HG03045 (cell line): Measurements from ENCODE around the gene GPR137B.
A peak's percentile ranks its signal among the peaks of the same experiment; 100 is the strongest.
"Not testable (repeated sequence)": the region's sequence is repeated elsewhere in the genome, so short reads cannot be mapped to it uniquely, and the experiment has no call there.

Experiments
- ATAC-seq: cut with Tn5 transposase; IDR thresholded peaks from one replicate; pipeline ENCODE4 v1.9.1; 2021; ENCODE audit warnings: mild to moderate bottlenecking, moderate library complexity; ENCODE audit not compliant: unreplicated experiment

The GPR137B gene

DNA sequence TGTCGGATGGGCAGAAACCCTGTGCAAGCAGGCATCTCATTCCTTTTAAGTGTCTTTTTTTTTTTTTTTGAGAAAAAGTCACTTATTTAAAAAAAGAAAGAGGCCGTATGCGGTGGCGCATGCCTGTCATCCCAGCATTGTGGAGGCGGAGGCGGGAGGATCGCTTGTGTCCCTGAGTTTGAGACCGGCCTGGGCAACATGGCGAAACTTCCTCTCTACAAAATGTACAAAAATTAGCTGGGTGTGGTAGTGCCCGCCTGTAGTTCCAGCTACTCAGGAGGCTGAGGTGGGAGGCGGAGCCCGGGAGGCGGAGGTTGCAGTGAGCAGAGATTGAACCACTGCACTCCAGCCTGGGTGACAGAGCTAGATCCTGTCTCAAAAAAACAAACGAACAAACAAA, 1.7 kb downstream of the GPR137B start:
- ATAC-seq = no peak

DNA sequence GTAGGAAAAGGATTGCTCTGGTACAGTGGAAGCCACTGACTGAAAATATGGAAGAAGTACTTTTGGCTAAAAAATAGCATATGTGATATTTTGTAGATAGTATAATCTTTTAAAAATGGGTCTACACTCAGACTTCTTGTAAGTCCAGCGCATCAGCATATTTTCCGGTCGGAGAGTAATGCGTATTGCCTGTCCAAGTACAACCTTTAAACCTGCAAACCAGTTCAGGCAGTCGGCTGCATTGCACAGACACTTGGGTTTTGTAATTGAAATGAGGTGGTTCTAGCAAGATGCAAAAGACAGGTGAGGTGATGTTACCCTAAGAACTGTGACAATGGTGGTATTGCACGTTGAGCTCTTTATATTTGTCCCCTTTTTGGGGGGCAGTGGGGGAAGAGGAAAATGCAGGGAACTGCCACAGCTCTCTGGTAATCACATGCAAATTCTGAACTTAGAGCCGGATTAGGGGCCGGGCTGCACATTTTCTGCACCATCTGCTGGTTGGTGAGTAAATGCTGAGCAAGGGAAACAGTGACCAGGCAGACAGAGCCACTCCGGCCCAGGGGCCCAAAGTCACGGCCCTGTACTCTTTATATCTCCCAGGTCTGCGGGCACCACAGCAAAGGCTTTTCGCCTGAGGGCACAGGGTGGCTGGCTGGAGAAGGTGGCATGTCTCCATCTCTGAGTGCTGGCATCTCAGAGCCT, 2.3 kb downstream of the GPR137B start:
- ATAC-seq = no peak

DNA sequence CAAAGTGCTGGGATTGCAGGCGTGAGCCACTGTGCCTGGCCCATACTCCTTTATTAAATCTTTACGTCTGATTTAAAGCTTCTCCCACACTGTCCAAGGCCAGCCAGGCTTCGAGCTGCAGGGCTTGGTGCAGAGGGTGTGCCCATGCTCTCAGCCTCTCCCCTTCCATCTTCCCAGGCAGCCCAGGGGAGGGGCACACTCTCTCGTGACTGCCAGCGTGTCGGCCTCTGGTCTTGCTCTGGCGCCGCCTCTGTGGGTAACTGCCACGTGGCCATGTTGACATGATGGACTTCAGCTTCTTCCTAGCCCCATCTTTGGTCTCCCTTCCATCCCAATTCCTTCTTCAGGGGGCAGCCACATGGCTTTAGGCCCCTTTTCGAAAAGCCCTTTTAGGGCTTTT, 4.7 kb downstream of the GPR137B start:
- ATAC-seq = no peak

DNA sequence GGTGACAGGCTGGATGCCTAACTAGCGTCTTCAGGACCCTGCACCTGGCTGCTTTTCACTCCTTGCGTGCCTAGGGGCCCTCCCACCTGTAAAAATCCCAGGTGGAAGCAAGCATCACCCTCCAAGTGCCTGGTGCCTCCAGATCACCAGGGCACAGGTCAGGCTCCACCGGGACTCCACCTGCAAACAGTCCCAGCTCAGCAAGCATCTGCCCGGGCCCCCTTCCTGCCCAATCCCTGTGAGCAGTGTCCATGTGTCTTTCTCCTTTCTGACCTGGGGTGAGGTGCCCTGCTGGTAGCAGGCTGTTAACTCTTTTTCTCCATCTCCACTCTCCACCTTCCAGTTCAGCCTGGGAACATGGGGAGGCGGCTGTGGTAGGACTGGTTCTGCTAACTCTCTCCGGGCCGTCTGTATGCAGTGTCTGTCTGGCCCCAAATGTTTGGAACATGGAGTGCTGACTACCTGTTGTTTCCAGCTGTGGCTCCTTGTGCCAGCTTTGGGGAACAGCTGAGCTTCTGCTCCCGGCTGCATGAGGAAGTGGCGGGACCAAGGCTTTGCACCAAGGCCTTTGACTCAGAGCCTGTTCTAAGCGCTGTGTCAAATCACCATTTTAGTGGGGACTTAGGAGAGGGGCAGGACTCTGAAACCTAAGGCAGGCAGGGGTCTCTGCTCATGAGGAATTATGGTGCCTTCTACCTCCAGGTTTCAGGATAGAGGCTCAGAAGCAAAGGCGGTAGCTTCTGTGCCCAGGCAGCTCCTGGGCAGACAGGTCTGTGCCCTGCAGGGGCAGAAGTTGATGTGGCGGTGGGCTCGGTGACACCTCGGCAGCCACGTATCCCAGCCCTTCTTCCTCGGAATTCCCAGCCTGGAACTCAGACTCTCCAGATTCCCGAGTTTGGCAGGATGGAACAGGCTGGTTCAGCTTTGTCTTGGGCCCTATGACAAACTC, 5.5 kb downstream of the GPR137B start:
- ATAC-seq = no peak

DNA sequence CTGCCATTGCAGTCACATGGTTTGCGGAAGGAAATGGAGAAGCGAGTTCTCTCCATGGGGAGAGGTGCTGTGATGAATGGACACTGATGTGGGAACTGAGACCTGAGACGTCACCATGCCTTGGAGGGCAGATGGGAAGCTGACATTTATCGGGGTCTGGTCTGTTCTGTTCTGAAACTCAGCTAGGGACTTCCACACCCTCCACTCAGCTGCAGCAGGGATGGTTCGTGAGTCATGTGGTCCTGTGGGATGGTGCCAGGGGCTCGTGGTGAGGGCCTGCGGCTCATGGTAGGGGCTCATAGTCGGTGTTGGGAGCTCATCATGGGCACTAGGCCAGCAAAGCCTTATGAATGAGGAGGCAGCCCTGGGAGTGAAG, 6.1 kb downstream of the GPR137B start:
- ATAC-seq = no peak

DNA sequence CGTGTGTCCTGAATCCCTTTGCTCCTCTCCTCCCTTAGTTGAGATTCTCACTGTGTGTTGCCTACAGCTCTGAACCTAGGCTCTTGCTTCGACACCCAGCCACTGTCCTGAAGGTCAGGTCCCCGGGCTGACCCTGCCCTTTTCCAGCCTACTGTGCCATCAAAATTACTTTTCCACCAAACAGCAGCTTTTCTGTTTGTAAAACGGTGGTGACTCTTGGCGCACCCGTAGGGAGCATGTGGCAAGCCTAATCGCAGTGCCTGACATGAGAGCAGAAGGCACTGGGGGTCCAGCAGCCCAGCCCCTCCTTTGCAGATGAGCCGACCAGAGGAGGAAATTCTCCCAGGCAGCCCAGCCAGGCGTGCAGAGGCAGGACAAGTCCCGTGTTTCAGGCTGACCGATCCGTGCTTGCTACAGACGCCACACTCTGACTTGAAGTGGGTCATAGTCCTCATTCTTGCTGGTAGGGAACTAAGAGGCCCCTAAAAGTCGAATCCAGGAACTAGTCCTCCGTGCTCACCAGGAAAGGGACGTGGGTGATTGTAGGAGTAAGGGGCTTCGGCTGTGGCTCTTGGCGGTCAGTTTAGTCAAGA, 6.8 kb downstream of the GPR137B start:
- ATAC-seq = no peak

DNA sequence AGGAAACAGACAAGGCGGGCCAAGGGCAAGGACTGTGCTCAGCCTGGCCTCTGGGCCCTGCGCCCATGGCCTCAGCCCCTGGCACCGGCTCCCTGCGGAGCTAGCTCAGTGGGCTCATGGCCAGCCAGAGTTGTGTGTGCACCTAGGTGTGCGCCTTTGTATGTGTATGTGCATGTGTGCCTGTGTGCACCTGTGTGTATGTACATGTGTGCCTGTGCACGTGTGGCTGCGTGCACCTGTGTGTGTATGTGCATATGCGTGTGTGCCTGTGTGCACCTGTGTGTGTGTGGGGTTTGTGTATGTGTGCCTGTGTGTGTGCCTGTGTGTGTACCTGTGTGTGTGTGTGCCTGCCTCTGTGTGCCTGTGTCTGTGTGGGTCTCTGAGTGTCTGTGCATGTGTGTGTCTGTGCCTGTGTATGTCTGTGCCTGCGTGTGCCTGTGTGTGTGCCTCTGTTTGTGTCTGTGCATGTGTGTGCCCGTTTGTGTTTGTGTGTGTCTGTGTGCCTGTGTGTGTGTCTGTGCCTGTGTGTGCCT, 7.4 kb downstream of the GPR137B start:
- ATAC-seq = no peak

DNA sequence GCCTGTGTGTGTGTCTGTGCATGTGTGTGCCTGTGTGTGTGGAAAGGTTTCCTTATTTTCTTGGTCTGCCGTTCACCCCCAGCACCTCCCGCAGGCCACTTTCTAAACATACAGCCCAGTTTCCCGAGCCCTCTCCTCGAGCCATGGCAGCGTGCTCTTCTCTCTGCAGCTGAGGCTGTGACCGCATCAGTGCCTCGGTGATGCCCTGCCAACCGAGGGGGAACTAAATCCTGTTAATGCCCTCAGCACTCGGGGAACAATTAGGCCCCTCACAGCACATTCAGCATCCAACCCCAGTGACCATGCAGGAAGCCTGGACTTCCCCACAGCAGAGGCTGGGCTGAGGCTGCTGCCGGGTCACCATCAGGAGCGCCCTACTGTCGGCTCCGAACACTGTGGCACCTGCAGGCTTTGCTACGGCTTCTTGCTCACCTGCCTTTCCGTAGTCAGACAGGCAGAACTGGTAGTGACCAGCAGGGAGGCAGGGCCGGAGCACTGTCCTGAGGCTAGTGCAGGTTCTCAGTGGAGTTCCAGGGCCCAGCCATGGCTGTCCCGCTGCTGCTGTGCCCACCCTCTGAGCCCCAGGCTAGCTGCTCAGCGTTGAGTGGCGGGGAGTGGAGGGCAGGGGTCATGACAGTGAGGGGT, 8.1 kb downstream of the GPR137B start:
- no peak for ATAC-seq

DNA sequence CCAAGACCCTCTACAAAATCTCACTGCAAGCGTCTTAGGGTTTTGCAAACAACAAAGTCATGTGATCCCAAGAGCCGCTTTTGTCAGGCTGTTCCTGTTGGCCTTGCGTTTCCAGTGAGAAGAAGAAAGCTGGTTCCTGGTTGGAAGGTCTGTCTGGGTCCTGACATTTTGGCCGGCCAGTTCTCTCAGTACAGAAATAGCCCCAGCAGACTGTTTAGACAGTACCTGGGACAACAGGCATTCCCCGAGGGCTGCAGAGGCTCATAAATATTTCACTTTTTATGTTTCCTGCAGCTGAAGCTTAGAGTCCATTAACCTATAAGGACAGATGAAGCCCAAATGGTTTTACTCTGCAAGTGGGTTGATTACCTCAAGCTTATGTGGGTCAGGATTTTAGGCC, 8.6 kb downstream of the GPR137B start:
- no peak for ATAC-seq

DNA sequence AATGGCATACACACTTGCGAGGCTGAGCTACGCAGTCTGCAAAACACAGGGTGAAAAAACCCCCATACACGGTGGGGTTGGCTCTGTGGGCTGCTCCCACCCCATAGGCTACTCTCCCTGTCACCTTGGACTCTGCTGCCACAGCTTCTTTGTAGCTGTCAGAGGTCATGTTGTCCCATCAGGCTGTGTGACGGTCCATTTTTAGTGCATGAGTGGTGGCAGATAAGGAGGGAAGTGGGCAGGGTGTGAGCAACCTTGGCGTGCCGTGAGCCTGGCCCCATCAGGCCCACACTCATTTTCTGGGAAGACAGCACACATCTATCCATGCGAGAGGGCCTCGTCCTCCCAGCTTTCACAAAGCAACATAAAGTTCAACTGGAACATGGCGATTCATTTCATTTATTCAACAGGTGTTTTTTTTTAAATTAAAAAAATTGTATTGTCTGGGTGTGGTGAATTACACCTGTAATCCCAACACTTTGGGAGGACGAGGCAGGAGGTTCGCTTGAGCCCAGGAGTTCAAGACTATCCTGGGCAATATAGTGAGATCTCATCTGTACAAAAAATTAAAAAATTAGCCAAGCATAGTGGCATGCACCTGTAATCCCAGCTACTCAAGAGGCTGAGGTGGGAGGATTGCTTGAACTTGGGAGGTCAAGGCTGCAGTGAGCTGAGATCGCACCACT, 9.5 kb downstream of the GPR137B start:
- no peak for ATAC-seq

DNA sequence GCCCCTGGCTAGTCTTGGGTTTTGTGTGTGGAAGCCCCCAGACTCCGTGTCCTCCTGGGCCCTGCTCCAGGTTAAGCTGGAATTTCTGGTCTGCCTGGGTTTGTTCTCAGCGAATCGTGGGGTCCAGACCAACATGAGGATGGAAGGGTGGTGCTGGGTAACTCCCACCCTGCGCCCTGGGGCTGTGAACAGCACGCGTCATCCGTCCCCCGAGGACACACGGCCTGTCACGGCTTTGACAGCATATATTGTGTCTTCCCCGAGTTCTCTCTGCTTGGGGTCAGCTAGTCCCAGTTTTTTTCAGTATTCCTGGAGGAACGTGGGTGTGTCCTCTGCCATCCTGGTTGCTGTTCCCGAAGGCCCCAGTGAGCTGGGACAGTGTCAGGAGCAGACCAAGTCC, 11.8 kb downstream of the GPR137B start:
- ATAC-seq = no peak

DNA sequence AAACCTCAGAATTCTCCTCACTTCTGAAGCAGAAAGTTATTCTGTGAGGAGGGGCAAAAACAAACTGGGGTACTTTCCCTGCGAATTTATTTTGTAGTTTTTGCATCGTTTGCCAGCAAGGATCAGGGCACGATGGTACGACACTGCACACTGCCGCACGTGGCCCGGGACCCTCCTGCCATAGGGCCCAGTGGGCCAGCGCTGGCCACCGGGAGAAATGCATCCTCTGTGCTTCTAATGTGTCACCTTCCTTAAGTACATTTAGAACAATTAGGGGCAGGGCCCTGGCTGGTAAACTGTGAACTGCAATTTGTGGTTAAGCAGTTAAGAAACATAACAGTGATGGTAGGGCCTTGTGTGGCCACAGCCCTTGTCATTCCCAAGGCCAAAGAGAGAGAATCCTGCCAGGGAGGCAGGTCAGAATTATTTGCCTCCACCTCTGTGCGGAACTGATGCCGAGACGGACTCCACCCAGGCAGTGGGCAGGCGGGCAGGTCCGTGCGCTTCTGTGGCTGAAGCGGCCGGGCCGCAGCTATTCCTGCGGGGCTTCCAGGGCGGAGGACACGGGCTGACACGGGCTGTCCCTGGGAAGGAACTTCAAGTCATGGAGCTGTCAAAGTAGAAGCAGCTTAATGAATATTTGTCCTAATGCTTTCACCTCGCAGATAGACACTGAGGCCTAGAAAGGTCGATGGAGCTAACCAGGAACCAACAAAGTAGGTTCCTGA, 12.5 kb downstream of the GPR137B start:
- ATAC-seq = no peak

DNA sequence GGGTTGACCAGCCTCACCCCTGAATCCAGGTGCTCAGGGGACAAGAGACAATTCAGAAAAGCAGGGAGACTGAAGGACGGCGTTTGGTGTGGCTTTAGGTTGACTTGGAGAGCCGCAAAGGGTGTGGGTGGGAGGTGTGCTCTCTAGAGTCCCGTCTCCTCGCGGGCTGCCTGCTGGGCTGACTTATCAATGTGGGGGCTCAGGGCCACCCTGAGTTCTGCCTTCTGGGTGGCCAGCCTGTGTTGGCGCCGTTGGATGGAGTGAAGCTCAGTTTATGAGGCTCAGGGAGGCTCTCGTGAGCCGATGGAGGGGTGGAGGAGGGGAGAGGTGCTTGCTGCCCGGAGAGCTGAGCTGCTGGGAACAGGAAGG, 13.0 kb downstream of the GPR137B start:
- ATAC-seq = no peak

DNA sequence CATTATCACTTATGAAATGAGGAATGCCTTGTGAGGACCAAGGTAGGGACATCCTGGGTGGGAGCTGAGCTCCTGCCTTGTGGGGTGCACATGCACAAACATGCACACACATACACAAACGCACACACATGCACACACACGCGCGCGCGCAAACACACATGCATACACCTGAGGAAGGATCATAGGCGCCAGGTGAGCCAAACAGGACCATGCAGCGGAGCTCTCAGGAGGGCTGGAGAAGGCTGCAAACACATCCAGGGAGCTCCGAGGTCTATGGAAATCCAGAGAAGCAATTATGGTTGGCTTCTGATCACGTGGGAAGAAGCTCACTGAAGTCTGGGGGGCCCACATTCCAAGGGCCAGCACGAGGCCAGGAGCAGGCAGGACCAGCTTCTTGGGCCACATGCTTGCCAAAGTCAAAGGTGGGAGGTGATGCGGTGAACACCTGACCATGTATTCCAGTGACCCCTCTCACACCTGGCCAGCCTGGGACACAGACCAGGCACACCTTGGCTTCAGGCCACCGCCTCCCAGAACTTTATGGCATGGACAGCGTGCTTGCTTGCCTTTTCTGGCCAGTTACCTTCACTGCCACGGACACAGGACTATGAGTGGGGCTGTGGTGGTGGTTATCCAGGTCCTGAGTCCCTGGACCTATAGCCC, 13.6 kb downstream of the GPR137B start:
- no peak for ATAC-seq

DNA sequence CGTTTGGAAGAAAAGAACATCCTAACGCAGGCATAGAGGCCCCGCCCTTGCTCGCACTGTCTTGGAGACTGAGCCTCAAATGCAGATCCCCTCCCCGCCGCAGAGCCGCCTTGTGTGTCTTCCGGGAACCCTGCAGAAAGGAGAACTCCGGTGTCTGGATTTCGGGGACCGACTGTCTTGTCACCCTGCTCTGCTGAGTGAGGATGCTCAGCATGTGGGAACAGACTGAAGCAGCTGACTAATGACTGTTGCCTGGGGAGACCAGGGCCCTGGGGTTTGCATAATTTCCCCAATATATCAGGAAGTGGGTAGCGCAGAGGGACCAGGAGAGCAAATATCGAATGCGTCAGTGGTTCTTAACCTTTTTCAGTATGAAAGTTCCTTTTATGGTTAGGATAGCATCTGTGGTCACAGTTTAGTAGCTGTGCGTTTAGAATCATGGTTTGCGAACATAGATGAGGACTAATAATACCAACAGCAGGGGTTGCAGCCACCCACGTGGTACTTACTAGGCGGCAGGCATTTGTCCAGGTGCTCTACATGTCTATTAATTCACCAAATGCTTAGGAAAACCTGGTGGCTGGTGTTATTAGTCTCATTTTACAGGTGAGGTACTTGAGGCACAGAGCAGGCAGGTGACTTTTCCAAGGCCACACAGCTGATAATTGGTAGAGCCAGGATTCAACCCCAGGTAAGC, 14.3 kb downstream of the GPR137B start:
- peak; percentile 81 for ATAC-seq

DNA sequence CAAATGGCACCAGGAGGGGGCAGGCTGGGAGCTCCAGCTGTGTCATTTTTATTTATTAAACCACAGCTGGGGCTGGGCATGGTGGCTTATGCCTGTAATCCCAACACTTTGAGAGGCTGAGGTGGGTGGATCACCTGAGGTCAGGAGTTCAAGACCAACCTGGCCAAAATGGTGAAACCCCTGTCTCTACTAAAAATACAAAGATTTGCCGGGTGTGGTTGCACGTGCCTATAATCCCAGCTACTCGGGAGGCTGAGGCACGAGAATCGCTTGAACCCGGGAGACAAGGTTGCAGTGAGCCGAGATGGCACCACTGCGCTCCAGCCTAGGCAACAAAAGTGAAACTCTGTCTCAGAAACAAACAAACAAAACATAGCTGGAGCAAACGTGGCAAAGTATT, 15.7 kb downstream of the GPR137B start:
- ATAC-seq = not testable (repeated sequence)

DNA sequence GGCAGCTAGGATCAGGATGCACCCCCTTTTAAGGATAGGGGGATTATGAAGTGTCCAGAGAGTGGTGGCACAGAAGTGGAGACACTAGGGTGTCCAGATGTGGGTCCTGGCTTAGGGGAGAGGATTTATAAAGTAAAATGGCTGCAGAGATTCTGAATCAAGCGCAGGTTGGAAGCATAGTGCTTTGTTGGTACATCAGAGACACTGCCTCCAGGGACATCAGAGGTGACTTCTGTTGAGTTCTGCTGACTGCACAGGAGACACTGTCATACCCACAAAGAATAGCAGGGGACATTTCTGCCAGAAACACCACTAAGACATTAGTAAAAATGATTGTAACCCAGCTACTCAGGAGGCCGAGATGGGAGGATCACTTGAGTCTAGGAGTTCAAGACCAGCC, 16.4 kb downstream of the GPR137B start:
- ATAC-seq = no peak

DNA sequence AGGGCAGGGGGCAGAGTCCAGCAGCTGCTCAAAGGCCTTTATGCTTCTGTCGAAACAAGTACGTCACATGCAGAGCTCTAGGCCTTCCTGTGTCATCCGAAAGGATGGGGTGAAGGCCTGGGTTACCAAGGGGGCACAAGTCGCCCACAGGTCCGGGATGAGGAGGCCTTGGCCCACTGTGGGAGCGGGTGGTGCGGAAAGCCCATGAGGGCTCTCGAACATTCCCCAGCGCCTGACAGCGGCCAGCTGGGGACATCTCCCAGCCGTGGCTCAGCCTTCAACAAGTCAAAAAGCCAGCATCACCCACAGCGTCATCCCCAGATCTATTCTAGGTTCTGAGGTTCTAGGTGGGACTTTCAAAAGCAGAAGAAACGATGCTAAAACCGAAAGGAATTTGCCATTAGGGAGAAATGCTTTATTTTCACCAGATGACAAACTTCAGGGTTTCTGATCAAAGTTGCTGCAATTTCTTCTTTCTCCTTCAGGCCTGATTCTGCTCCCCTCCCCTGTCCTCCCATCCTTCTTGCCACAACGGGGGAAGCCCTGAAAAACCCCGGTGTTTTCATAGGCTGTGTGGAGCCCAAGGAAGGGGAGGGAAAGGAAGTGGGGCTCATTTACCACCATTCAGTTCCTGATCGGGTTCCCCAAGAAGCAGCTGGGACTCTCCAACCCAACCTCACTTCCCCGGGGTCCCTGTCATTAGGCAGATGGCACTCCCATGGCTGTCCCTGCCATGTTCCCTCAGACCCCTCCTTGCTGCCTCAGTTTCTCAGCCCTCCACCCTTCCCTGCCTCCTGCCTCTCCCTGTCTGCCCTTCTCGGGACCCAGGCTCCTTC, 17.6 kb downstream of the GPR137B start:
- peak; percentile 60 for ATAC-seq
